GM19395 (cell line): ENCODE measurements around the gene ZC3H4.
"Not testable (repeated sequence)": the region's sequence is repeated elsewhere in the genome, so short reads cannot be mapped to it uniquely, and the experiment has no call there.

Experiments
- ATAC-seq: cut with Tn5 transposase; IDR thresholded peaks from one replicate; pipeline ENCODE4 v1.9.1; 2021; ENCODE audit warnings: mild to moderate bottlenecking, moderate library complexity; ENCODE audit not compliant: unreplicated experiment

ZC3H4 gene

DNA sequence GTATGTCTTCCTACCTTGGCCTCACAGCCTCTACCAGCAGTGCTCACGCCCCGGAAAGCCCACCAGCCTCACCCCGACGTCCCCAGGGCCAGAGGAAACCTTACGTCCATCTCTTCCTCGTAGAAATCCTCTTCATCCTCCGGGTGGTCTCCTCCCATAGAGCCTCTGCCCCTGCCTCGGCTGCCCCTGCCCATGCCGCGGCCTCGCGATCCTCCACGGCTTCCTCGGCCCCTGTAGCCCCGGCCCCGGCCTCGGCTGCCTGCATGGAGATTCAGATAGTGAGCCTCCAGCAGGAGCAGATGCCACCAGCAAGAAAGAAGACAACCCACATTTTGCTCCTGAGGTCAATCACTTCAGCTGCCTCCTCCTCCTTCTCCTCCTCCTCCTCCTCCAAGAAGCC is 27.3 kb downstream of the ZC3H4 start:
- no peak for ATAC-seq

DNA sequence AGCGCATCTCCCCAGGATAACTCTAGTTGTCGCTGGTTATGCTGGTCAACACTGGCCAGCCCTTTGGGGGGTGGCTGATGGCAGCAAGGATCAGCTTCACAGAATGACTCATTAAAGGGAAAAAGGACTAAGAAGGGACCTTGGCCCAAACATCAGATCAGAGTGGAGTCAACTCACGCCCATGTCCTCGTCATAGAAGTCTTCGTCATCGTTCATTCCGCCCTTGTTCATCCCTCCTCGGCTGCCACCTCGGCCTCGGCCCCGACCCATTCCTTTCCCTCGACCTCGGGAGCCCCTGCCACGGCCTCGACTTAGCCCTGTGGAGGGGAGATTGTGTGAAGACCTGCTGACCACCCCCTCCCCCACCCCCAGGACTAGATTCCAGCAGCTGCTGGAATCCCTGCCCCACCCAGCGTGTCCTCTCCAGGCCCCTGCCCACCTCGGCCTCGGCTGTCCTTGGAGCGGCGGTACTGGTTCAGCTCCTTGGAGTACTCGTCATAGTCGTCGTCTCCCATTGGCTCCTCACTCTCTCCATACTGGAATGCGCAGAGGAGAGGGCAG is 28.6 kb downstream of the ZC3H4 start:
- ATAC-seq, result no peak

DNA sequence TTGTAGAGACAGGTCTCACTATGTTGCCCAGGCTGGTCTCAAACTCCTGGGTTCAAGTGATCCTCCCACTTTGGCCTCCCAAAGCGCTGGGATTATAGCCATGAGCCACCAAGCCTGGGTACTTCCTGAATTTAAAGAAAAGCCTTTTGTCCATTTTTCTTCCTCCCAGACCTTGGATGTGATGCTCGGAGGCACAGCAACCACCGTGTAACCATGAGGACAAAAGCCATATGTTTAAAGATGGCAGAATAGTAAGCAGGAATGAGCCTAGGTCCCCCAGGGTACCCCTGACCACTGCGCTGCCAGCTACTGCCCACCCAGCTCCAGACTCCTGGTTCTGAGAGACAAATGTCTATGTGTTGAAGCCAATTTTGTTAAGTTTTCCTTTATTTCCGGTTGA is 31.1 kb downstream of the ZC3H4 start:
- no peak for ATAC-seq

DNA sequence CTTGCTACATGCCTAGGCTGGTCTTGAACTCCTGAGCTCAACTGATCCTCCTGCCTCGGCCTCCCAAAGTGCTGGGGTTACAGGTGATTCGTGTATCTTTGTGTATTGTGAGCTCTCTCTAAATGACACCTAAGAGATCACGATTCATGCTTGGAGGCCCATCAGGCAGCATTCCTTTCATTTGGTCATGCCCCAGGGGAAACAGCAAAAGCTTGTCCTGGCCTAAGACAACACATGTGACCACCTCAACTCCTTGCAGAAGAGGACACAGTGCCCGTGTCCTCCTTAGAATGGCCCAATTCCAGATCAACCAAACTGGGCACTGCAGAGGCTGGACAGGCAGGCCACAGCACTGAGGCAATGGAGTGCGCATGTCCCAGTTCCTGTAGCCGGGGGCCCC is 32.5 kb downstream of the ZC3H4 start:
- ATAC-seq, result no peak

DNA sequence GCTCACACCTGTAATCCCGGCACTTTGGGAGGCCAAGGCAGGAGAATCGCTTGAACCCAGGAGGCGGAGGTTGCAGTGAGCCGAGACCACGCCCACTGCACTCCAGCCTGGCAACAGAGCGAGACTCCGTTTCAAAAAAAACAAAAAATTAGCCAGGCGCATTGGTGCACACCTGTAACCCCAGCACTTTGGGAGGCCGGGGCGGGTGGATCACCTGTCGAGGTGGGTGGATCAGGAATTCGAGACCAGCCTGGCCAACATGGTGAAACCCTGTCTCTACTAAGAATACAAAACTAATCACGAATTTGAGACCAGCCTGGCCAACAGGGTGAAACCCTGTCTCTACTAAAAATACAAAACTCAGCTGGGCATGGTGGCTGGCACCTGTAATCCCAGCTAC is 35.2 kb downstream of the ZC3H4 start:
- not testable (repeated sequence) for ATAC-seq

DNA sequence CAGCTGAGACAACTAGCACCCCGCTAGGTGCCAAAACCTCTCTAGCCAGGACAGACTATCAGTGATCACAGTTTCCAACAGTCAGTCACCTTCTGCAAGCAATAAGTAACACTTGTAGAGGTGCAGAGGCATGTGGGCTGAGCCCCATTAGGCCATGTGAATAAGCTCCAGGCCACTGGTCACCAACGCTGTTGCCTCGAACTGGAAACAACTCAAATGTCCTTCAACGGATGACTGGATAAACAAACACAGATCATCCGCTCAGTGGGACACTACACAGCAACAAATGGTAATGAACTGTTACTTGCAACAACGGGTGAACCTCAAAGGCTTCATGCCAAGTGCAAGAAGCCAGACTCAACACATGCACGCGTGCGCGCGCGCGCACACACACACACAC is 37.6 kb downstream of the ZC3H4 start:
- ATAC-seq, result no peak

DNA sequence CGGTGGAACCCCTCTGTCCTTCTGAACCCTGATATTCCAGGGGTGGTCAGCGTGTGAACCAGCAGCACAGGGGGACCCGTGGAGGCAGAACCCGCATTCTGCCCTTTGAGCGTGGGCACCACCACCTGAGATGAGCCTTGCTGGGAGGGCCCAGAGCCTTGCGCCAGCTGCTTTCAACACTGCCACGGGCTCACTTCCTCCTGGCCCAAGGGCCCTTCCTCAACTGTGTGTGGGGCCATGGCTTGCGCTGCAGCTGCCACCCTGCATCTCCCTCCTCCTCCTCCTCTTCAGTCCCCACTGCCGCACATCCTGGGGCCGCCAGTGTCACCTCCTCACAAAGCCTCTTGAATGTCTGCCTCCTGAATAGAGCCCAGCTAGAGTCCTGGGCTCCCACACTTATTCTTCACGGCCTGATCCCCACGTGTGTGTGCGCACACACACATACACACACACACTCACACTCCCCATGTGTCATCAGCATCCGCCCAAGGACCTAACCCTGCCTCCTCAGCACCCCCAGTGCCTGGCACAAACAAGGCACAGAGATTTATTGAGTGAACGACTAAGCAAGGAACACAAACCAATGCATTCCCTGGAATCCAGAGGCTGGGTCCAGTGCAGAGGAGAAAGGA is 38.3 kb downstream of the ZC3H4 start:
- no peak for ATAC-seq

DNA sequence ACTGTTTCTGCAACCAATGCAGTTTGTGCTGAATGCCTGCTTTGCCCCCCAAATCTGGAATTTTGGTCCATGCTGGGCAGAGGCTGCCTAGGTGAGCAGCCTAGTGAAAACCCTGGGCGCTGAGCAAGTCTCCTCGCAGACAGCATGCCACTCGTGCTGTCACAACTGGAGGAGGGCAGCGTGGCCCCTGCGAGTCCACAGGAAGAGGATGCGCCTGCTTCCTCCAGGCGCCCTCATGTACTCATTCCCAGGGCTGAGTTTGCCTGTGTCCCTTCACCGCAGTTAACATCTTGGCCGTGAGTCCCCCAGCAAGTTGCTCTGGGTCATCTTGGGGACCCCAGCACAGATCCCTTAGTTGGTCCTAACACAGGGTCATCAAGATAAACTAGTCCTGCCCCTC is 39.0 kb downstream of the ZC3H4 start:
- ATAC-seq, result no peak

DNA sequence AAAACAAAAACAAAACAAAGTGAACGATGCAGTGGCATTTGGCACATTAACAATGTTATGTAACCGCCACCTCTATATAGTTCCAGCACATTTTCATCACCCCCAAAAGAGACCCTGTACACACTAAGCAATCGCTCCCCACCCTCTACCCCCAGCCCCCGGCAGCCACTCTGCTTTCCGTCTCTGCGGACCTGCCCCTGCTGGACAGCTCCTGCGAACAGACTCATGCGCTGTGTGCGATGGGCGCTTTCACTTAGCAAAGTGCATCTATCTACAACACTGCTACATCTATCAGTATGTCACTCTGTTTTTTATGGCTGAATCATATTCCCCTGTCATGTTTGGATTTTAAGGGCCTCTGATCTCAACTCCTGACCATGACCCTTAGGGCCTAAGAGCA is 40.0 kb downstream of the ZC3H4 start:
- ATAC-seq, result no peak

DNA sequence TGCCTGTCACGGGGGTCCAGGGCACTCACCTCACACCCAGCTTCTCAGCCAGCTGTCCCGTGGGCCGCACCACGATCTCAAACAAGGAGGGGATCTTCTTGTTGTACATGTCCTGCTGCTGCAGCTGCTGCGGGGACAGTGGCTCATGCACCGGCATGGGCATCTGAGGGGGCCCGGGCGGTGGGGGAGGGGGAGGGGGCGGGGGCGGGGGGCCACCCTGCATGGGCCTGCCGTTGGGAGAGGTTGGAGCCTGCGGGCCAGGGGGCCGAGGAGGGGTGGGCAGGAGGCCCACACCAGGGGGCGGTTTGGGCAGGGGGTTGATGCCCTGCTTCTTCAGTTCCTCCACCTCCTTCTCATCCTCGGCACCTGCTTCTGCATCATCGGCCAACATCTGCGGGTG is 41.3 kb downstream of the ZC3H4 start:
- no peak for ATAC-seq

DNA sequence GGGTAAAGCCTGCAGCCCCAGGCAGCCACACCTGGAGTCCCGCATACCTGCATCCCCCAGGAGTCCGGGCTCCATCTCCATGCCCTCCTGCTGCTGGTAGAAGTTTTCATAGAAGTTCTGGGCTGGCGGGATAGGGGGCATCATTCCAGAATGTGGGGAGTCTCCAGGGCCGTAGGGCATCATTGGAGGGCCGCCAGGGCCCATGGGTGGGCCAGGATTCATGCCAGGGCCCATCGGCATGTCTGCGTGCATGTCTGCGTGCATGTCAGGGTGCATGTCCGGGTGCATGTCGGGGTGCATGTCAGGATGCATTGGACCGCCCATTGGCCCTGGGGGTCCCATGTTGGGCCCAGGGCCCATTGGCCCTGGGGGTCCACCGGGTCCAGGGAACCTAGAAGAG is 41.8 kb downstream of the ZC3H4 start:
- no peak for ATAC-seq

DNA sequence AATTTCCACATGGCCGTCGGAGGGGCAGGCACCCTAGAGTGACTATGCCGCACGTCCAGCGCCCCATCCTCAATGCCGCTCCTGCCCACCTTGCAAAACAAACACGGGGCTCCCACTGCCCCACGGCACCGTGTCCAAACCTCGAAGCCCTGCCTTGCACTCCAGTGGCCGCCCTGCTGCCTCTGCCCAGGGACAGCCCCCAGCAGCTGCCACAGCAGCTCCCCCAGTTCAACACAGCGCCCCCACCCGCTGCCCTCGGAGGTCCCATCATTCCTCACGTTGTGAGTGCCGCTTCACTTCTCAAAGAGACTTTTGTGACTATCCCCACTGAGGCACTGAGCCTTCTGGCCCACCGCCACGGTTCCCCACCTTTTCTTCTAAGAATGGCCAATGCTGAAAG is 42.8 kb downstream of the ZC3H4 start:
- no peak for ATAC-seq

DNA sequence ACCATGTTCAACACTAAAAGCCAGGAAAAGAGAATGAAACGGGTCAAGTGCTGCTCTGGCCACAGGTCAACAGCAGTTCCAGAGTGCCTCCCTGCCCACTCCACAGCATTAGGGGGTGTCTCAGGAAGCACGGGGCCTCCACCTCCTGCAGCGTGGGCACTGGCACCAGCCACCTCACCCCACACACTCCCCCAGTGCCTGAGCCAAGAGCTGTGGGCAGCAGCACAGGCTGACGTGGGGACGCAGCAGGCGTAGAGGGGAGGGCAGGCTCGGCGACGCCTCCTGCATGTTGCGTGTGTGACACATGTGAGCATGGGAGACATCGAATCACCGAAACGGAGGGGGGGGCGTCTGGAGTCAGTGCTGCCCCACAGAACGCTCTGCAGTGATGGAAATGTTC is 43.8 kb downstream of the ZC3H4 start:
- ATAC-seq, result no peak

DNA sequence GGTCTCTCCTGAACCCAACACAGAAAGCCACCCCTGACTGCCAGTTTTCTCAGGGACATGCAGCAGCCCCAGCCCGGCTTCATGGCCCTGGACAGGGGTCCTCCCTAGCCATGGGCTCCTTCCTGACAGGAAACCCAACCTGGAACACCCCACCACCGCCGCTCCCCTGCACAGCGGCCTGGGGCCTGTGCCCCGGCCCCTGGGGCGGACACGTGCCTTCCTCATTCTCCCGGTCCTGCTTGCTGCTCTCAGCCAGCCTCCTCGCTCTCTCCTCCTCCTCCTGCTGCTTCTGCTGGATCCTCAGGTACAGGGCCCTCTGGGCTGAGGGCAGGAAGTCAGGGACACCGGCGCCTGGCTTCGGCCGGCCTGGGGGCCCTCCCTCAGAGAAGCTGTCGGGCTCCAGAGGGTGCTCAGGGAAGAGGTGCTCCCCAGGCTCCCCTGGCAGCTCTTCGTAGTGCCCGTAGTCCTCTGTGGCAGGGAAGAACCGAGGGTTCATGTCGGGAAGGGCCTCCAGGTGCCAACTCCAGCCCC is 44.6 kb downstream of the ZC3H4 start:
- no peak for ATAC-seq

DNA sequence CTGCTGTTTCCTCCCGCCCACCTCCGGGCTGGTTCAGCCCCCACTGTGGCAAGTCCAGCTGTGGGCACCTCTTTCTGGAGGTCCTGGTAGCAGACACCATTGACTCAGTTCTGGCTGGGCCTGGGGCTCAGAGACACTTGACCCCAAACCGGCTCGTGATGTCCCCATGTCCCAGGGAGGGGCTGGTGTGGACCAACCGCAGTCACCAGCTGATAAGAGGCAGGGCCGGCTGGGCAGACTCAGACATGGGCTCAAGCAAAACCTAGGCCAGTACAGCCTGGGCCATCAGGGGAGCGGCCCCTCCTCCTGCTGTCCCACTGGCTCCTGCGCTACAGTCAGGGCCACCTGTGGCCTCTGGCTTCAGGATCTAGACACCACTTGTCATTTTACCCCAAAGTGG is 45.3 kb downstream of the ZC3H4 start:
- ATAC-seq, result no peak

DNA sequence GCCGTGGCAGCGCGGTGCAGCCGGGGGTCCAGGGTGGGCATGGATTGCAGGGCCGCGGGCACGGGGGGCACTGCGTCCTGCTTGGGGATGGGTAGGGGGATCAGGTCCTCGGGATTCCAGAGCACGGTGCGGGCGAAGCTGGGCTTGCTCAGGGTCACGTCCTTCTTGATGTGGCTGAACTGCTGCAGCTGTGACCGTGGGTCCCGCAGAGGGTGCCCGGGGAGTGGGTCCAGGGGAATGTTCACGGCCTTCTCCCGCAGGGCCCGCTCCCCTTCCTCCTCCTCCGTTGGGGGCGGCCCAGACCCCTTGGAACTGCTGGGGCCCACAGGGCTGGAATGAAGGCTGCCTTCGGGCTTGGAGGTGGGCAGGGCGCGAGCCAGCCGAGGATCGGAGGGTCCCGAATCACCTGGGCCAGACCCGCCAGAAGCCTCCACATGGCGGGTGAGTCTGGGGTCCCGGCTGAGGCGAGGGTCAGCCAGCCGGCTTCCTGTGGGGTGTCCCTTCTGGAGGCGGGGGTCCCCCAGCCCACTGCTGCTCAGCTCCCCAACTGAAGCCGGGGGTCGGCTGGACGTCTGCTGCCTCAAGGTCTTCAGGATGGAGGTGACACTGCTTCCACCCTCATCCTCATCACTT is 46.2 kb downstream of the ZC3H4 start:
- no peak for ATAC-seq

DNA sequence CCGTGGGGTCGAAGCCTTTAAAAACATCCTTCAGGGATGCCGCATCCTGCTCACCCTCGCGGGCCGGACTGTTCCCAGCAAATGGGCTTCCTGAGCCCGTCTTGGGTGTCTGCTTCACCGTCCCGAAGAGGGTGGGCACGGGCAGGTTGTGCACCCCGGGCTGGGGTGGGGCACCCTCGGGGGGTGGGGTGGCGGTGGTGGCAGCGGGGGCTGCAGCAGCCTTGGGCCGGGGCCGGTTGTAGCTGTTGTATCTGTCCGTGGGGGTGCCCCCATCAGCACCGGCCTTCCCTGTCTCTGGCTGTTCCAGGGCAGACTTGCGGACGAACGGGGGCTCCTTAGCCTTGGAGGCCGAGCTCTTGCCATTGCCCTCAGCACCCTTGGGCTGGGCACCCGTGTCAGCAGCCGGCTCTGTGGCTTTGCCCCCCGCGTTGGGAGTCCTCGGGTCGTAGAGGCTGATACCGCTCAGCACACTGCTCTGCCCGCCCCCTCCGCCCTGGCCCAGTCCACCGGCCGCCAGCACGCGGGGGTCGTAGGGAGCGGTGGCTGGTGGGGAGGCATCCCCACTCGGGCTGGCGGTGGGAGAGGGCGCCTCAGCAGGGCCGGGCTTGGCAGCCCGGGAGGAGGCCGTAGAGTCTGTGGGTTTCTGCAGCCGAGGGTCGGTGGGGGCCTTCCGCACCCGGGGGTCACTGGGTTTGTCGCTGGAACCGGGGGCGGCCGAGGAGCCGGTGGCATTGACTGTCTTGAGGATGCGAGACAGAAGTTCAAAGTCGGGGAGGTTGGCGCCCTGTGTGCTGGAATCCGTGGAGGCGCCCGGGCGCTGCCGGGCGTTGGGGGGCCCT is 47.0 kb downstream of the ZC3H4 start:
- ATAC-seq, result no peak

DNA sequence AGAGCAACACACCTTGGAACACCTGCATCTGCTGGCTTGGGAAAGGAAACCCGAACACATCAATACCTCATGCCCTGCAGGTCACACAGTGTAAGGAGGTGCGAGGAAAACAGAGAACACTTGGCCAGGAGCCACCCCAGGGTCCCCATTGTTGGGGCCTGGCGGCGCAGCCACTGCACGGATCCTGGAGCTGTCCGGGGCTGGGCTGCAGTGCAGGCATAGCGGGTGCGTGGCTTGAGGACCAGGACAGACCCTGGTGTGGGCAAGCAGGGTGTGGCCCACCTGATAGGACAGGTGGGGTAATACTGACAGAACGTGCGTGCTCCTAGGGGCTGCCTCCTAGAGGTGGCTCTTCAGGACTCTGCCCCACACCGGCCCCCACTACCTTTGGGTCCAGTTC is 48.3 kb downstream of the ZC3H4 start:
- no peak for ATAC-seq

DNA sequence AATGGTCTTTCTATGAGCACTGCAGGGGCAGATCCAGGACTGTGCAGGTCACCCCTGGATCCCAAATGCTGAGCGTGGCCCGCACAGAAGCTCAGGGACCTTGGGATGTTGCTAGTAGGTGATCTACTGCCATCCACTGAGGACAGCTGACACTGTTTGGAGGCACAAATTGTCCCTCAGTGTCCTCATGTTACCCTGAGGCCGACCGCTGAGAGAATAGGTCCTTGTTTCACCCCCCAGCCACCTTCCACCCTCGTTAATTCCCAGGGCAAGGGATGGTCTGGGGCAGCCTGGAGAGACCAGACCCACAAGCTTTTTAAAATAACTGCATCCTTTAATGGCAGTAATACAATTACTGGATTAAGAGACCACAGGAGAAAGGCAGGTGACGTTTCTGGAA is 49.7 kb downstream of the ZC3H4 start:
- no peak for ATAC-seq

DNA sequence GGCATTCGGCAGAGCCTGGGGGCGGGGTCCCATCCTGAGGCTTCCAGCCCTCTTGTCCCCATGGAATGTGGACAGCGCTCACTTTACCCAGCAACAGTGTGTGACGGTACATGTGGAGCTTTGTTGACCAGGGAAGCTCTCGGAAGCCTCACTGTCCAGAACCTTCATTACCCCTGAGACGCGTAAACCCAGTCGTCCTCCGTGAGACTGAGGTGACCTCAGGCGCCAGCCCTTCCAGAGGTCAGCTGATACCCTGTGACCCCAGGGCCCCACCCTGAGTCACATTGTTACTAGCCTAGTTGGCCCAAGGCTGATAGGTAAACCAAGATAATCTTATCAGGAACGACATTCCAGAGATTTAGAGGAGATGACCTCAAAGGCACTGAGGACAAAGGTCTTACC is 55.0 kb downstream of the ZC3H4 start:
- no peak for ATAC-seq

DNA sequence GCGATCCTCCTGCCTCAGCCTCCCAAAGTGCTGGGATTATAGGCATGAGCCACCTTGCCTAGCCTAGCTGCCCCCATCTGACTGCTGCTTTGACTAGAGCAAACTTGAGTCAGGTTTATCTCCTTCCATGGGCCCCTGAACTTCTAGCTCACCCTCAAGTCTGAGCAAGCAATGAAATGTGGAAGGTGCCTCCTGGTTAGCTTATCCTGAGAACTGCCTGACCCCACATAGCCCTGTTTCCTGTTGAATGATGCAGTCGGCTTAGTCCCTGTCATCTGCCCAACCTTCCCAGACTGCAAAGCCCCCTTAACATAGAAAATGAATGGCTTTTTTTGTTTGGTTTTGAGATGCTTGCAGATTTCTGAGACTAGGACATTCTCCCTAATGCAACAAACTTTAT is 56.2 kb downstream of the ZC3H4 start:
- no peak for ATAC-seq

DNA sequence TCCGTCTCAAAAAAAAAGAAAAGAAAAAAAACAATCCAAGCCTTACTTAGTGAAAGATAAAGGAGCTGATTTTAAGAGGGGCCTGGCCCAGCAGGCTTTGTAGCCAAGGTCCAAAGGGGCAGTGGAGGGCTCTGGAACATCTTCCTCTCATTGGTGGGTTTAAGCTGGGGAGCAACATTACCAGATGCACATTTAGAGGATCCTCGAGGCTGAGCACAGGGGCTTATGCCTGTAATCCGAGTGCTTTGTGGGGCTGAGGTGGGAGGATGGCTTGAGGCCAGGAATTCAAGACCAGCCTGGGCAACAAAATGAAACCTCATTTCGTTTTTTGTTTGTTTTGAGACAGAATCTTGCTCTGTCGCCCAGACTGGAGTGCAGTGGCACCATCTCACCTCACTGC is 57.2 kb downstream of the ZC3H4 start:
- no peak for ATAC-seq
